ENCODE measurements around the gene OSBPL7. TPM values are rescaled to one million over a fixed set of nuclear protein-coding genes. Genes with fewer than 3 reads are reported as not detected.

Gene OSBPL7
- total and polyA plus RNA-seq, 2 of the 4 experiments (the other 2 are of a cell fraction) = 5.2 to 14.5 TPM

- intact Hi-C loops (cut with micrococcal nuclease) = no loop called here
- no peak overlapping the region for H2BK5ac ChIP-seq (ENCODE audit: low read depth, low read length, poor library complexity, severe bottlenecking)
- CTCF ChIA-PET = no interaction called here
Measured at GRCh38 chr17:47811709-47812108, 9.9 kb downstream of the OSBPL7 start.

More at GRCh38 chr17:47811709-47812108, 9.9 kb downstream of the OSBPL7 start:
- no peak overlapping the region for H4K8ac ChIP-seq (ENCODE audit: low read depth in 2 of 2, low read length in 2 of 2)
- peaks cover 68% of the 10 kb centered on the region for H3K36me3 ChIP-seq (ENCODE audit: control insufficient read depth, insufficient read depth, low read length)
- in situ Hi-C loops (cut with MboI; ENCODE audit: low sequenced_read_pairs) = no loop called here
- H3K9ac ChIP-seq (ENCODE audit: low read depth, low read length) = no peak overlapping the region
- H2BK15ac ChIP-seq (ENCODE audit: low read depth, low read length) = no peak overlapping the region
- no peak overlapping the region for H2AK5ac ChIP-seq (ENCODE audit: low read depth, low read length)
- TF ChIP-seq BHLHE40 (IDR thresholded peaks at IDR 0.05; ENCODE audit: low read depth, low read length) (no peak), FOS (IDR thresholded peaks at IDR 0.05; ENCODE audit: low read depth, low read length) (no peak), CHD1 (IDR thresholded peaks at IDR 0.05; ENCODE audit: low read depth, low read length) (no peak), MAFK (IDR thresholded peaks at IDR 0.05; ENCODE audit: low read depth, low read length) (no peak), RAD21 (IDR thresholded peaks at IDR 0.05; ENCODE audit: low read length) (no peak), RFX5 (IDR thresholded peaks at IDR 0.05; ENCODE audit: low read depth, low read length) (no peak), SMC3 (IDR thresholded peaks at IDR 0.05; ENCODE audit: low read depth, low read length) (no peak), ELK1 (IDR thresholded peaks at IDR 0.05; ENCODE audit: borderline replicate concordance, low read depth, low read length) (no peak), MAZ (IDR thresholded peaks at IDR 0.05; ENCODE audit: borderline replicate concordance, low read depth, low read length) (no peak), NFE2L2 (IDR thresholded peaks at IDR 0.05; ENCODE audit: low read depth, low read length) (no peak)
- H3K9me3 ChIP-seq (ENCODE audit: control insufficient read depth, insufficient read depth, low read length) = no peaks in the 10 kb centered on the region
- H3K4me2 ChIP-seq (ENCODE audit: low read depth, low read length) = no peak overlapping the region
- H3K23ac ChIP-seq (ENCODE audit: low read depth, low read length) = no peak overlapping the region
- no peak overlapping the region for H4K91ac ChIP-seq (ENCODE audit: insufficient read depth, low read depth, low read length)
- H3K4me1 ChIP-seq (ENCODE audit: control insufficient read depth, insufficient read depth, low read length) = peaks cover 3% of the 10 kb centered on the region; the same call in 1 of the 2 replicates
- dilution Hi-C loops (cut with HindIII; ENCODE audit: low sequenced_read_pairs, unreplicated experiment) = no loop called here
- no peak overlapping the region for H2BK20ac ChIP-seq (ENCODE audit: low read depth, low read length)
- no peaks in the 10 kb centered on the region; the same call in 1 of the 2 replicates for H3K27me3 ChIP-seq (ENCODE audit: control insufficient read depth, insufficient read depth, low read length)
- no peak overlapping the region for H2AFZ ChIP-seq (replicated peaks; ENCODE audit: low read length, poor library complexity)
- H3K4ac ChIP-seq (ENCODE audit: low read depth, low read length) = no peak overlapping the region
- peaks cover 37% of the 10 kb centered on the region for H4K20me1 ChIP-seq (ENCODE audit: insufficient read depth, low read length)
- ATAC-seq (ENCODE audit: low read depth) = no peak
- H2AK9ac ChIP-seq (replicated peaks; ENCODE audit: low read depth, low read length, poor library complexity) = no peak overlapping the region
- no peak overlapping the region for H3K14ac ChIP-seq (replicated peaks; ENCODE audit: low read depth, low read length)
- no peaks in the 10 kb centered on the region for H3K79me1 ChIP-seq (ENCODE audit: low read depth in 1 of 2, low read length in 2 of 2)
- H3K18ac ChIP-seq (ENCODE audit: low read depth, low read length) = no peak overlapping the region
- WGBS, 2 experiments (ENCODE audit: extremely low coverage in 2 of 2, insufficient read length in 1 of 2) = 67% methylated on average over 1 of the region's 7 CpGs; no CpG with 5 or more reads in 1 of the 2 experiments
- no peak for DNase-seq
- POLR2A ChIA-PET (ENCODE audit: unreplicated experiment) = no interaction called here
- no peak overlapping the region for H3K4me3 ChIP-seq (ENCODE audit: insufficient read depth, low read depth, low read length)
- H4K5ac ChIP-seq (ENCODE audit: low read depth, low read length) = no peak overlapping the region
- H2BK120ac ChIP-seq (ENCODE audit: low read depth, low read length) = no peak overlapping the region
- H3K9me1 ChIP-seq (ENCODE audit: insufficient read depth, low read length) = 0 out of 2 replicates have a peak, but pooled peaks cover 2% of the 10 kb centered on the region
- H3K27ac ChIP-seq (ENCODE audit: insufficient read depth, low read length) = no peak overlapping the region
- no TSS peak for BruUV-seq (replicated peaks)
- H3K56ac ChIP-seq (ENCODE audit: extremely low read depth, insufficient read depth, low read length) = no peak overlapping the region

Measured in IMR-90 (cell line).